Ammon's horn (tissue), 1 donor: ENCODE measurements around the gene THY1.
"Not testable (repeated sequence)": the region's sequence is repeated elsewhere in the genome, so short reads cannot be mapped to it uniquely, and the experiment has no call there.

Experiments
- DNase-seq: peaks from one replicate; pipeline ENCODE4 v3.0.0-alpha.2; 2016; ENCODE audit warnings: low spot score

The THY1 gene

DNA sequence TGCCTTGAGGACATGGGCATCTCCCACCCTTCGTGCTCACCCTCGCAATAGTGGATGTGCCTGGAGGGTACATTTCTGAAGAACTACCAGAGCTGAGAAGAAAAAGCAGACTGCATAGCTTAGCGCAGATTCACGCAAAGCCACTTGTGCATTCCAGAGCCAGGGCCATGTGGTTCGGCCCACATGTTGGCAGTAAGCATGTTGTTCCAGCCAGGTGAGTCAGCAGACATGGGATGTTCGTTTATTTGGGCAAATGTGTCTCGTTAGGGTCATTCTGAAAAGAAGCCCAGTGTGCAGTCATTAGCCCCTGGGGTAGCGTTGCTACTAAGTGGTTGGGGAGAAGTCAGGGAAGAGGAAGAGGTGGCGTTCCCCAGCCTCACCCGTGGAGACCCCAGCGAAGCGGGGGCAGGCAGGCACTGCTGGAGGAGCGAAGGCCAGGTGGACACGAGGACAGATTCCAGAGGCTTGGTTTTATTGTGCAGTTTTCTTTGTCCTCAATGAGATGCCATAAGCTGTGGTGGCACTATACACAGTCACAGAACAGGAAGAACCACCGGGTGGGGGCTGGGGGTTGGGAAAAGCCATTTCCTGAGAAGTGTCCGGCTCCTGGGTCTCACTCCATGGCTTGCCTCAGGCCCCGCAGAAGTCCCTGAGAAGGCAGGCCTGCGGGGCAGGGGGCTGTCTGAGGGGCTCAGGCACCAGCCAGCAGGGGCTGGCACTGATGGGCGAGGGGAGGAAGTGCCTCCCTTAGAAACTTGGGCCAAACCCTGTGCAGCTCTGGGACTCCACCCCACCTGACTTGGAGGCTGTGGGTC, 5.0 kb downstream of the THY1 start:
- DNase-seq, result peak; percentile 62

DNA sequence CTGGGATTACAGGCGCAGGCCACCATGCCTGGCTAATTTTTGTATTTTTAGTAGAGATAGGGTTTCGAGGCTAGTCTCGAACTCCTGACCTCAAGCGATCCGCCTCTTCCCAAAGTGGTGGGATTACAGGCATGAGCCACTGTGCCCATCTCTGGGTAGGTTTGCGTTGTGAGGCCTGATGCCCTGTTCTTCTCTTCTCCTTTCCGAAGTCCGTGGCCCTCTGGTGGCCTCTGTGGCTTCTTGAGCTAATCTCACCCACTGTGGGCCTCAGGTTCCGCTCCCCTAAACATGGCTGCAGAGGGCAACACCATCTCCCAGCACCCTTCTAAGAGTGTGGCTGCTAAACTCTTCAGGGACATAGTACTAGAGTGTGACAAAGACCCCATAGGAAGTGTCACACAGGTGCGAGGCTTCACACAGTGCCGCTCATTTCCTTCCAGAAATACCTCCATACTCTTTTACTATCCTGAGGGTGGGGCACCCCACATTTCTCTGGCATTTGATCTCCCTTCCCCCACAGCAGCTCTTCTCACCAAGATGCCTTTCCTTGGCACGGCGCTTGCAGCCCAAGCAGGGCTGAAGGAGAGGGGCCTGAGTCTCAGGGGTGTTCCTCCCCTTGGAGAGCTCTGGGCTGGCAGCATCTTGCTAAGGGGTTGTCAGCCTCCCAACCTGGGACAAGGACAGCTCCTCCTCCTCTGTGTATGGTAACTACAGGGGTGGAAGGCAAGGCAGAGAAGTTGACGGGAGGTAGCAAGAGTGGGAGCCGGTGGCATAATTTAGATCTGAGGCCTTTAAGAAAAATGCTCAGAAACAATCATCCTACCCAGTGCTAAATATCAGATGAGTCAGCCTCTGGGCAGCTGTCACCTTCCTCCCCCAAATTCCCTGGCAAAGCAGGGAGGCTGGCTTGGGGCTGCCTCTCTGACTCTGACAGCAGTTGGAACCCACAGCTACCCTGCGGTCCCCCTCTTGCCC, 6.1 kb downstream of the THY1 start:
- peak; percentile 43 for DNase-seq

GRCh38 chr11:119415966-119416365, 7.0 kb downstream of the THY1 start:
- no peak for DNase-seq

DNA sequence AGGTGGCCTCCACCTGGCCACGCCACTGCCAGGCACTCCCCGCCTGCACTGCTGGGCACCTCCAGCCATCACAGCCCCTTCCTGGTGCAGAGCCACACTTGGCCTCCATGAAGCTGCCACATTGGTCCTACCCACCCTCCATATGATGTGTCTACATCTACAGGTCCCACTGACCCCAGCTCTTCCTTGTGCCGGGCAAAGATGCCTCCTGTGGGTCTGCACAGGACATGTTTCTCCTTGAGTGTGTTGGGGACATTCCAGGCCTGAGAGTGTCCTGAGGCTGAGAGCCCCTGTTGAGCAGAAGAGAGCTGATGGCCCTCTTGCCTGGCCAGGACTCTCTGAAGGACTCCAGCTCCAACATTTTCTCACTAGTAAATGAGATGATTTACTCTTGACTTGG, 7.5 kb downstream of the THY1 start:
- DNase-seq, result no peak

DNA sequence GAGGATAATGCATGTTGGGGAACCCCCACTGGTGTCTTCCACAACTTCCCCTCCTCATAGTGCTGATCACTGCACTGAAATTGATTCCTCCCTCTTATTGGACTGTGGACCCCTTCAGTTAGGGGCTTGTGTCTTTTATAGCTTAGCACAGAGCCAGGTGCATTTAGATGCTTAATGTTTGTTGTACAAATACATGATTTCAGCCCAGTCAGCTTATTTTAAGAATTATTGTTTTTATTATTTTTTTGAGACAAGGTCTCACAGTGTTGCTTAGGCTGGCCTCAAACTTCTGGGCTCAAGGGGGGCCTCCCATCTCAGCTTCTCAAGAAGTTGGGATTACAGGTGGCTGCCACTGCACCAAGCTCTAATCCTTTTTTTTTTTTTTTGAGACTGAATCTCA, 8.2 kb downstream of the THY1 start:
- no peak for DNase-seq

- no peak for DNase-seq
Measured at GRCh38 chr11:119414321-119414720, 8.7 kb downstream of the THY1 start.

DNA sequence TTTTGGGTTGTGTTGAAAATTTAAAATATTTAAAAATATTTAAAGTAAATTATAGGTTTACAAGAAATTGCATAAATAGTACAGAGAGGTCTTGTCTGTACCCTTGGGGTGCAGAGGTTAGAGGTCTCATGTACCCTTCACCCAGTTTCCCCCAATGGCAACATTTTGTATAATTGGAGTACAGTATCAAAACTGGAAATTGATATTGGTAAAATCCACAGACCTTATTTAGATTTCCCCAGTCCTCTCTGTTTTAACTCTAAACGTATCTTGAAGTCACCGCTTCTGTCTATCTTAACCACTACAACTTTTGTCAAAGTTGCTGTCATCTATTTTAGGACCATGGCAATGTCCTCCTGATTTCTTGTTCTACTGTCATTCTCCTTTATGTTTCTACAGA, 10.9 kb downstream of the THY1 start:
- DNase-seq, result no peak

- no peak for DNase-seq
Measured at GRCh38 chr11:119410501-119410900, 12.5 kb downstream of the THY1 start.

DNA sequence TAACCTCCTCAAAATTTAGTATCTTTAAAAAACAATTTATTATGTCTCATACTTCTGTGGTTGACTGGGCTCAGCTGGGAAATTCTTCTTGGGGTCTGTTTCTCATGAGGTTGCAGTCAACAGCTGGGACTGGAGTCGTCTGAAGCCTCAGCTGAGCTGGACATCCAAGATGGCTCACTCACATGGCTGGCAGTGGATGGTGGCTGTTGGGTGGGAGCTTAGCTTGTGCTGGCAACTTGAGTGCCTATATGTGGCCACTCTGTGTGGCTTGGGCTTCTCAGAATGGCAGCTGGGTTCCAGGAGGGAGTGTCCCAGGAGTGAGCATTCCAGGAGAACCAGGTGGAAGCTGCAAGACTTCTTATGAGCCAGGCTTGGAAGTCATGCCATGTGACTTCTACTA, 13.2 kb downstream of the THY1 start:
- DNase-seq, result no peak

DNA sequence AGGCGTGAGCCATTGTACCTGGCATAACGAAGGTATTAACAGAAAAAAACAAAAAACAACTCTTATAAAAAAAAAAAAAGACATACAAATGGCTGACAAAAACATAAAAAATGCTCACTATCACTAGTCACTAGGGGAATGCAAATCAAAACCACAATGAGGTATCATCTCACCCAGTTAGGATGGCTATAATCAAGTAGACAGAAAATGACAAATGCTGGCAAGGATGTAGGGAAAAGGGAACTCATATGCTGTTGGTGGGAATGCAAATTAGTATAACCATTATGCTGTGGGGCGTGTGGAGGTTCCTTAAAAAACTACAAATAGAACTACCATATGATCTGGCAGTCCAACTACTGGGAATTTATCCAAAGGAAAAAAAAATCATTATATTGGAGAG, 17.0 kb downstream of the THY1 start:
- DNase-seq, result no peak

DNA sequence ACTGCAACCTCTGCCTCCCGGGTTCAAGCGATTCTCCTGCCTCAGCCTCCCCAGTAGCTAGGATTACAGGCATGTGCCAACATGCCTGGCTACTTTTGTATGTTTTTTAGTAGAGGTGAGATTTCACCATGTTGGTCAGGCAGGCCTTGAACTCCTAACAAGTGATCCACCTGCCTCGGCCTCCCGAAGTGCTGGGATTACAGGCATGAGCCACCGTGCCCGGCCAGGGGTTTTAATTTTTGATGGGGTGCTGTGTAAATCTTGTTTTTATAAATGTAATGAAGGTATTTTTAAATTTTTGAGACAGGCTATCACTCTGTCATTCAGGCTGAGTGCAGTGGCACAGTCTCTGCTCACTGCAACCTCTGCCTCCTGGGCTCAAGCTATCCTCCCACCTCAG, 17.5 kb downstream of the THY1 start:
- not testable (repeated sequence) for DNase-seq

GRCh38 chr11:119404872-119405271, 18.1 kb downstream of the THY1 start:
- no peak for DNase-seq

GRCh38 chr11:119403021-119403420, 20.0 kb downstream of the THY1 start:
- no peak for DNase-seq

DNA sequence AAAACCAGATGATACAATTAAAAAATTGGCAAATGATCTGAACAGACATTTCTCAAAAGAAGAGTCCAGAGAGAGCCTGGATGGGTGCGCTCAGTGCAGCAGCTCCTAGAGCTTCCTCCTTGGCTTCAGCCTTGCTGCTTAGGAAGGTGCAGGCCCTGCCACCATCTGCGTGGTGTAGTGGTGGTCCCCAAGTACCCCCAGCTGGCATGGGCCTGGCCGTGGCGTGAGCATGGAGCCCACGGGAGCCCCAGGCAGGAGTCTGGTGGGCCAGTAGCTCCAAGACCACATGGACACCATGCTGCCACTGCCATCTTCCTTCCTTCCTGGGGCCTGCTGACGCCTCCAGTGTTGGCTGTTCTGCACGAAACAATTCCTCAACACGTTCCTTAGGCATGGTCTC, 20.5 kb downstream of the THY1 start:
- DNase-seq, result no peak

- no peak for DNase-seq
Measured at GRCh38 chr11:119400860-119401259, 22.1 kb downstream of the THY1 start.

GRCh38 chr11:119397740-119398139, 25.2 kb downstream of the THY1 start:
- DNase-seq, result no peak

- no peak for DNase-seq
Measured at GRCh38 chr11:119396835-119397234, 26.1 kb downstream of the THY1 start.

DNA sequence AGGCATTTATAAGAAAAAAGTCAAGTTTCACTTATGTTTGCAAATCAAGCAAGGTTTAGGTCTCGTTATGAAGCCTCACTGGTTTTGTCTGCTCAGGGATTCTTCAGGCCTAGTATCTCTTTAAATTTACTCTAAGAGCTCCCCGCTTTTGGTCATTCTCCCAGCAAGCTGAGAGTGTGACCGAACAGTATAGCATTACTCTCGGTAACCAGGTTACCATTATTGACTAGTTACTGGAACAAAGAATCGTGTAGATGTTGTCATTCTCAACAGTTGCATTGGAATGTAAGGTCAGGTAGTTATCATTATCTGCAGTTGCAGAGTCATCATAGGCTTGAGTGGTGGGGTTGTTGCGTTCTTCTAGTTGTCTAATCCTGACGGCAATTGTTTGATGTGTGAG, 31.7 kb downstream of the THY1 start:
- no peak for DNase-seq

- DNase-seq, result no peak
Measured at GRCh38 chr11:119389611-119390254, 33.2 kb downstream of the THY1 start.

DNA sequence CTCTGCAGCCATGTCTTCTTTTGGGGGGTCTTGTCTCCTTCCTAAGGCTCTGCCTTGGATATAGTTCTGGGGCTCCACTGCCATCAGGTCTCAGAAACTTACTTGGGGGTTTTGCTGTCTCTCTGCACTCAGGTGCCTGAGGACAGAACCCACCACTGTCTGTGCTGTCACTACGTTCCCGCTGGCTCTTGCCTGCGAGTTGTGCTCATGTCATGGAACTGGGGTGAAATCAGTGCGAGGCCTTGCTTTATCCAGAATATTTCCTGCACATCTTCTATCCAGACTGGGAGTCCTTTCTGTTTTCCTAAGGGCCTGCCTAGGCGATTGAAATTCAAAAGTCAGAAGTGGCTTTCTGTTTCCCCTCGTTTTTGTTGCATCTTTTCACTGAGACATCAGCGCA, 34.9 kb downstream of the THY1 start:
- no peak for DNase-seq

DNA sequence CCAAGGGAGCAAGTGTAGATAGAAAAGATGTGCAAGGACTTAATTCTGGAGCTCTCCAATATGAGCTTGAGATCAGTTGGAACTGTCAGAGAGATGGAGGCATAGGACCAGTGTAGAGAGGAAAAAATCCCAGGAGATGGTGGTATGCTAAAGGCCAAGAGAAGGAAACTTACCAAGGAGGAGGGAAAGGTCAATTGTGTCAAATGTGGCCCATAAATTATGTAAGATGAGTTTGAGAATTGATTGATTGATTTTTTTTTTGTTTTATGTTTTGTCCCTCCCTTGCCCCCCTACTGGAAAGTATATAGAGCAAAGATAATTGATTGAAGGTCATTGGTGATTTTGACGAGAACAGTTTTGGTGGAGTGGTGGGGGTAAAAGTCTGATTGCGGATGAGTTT, 38.6 kb downstream of the THY1 start:
- no peak for DNase-seq

GRCh38 chr11:119382513-119382912, 40.5 kb downstream of the THY1 start:
- not testable (repeated sequence) for DNase-seq

GRCh38 chr11:119382101-119382500, 40.9 kb downstream of the THY1 start:
- no peak for DNase-seq
